HTERT RPE-1 (cell line): ENCODE data around the gene STXBP2.
"Not testable (repeated sequence)": the region's sequence is repeated elsewhere in the genome, so short reads cannot be mapped to it uniquely, and the experiment has no call there.

ENCODE experiments used
- in situ Hi-C: fragments of 300-500 bp; cut with MboI; formaldehyde crosslinking; loops from 4 replicates; pipeline ENCODE4 v1.14.3; 2020; ENCODE audit warnings: low sequenced_read_pairs

The STXBP2 gene

DNA sequence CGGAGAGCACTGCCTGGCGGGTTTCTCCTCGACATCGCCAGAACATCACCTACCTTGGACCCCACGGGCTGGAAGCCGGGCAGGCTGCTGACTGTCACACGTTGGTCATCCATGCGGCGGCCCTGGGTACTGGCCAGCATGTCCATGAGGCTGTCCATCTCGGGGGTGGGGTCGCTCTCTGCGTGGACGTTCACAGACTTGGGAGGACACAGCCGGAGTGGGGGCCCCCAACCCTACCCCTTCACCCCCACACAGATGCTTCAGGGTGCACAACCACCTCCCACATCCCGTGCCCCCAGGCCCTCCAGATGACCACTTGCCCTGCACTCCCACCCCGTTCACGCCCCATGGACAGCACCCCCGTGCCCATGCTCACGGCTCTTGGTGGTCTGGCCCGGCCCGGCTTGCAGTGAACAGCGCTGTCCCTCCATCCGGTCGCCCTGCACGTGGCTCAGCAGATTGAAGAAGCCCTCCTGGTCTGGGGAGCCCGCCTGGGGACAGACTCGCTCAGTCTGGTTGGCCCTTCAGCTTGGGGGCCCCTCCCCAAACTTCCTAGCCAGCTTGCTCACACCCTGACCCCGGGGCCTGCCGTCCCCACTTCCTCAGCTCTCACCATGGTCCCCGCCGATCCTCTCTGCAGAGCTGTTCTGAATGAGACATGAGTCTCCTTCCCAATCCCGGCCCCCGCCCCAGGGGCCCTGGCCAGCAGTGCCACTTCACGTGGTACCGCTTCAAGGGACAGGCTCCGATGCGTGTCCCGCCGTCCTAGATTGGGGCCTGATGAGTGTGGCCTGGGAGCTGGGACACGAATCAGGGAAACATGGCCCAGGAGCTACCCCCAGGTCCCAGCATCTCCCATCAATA lies 4.3 kb upstream of the STXBP2 start:
- in situ Hi-C loops, result no loop called here

DNA sequence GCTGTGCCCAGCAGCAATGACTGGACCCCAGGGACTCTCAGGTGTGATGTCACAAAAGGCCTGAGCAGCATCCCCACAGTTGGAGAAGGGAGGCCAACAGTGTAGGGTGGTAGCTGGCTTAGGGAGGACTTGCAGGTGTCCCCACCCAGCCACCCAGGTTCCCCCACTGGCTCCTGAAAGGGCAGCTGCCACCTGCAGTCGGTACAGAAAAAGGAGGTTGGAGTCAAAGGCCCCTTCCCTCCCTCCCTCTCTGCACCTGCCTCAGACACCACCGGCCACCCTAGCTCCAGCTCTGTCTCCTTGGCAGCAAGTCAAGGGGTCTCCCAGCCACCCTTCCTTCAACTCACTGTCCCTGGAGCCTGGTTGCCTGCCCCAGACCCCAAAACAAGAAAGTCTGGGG lies 3.2 kb upstream of the STXBP2 start, which contains the start of gene PCP2:
PCP2 (minus strand) TSS at position 22 of the 400 bp plus-strand sequence. CDS start 262 bp downstream, outside the sequence.
- in situ Hi-C loops, result no loop called here

DNA sequence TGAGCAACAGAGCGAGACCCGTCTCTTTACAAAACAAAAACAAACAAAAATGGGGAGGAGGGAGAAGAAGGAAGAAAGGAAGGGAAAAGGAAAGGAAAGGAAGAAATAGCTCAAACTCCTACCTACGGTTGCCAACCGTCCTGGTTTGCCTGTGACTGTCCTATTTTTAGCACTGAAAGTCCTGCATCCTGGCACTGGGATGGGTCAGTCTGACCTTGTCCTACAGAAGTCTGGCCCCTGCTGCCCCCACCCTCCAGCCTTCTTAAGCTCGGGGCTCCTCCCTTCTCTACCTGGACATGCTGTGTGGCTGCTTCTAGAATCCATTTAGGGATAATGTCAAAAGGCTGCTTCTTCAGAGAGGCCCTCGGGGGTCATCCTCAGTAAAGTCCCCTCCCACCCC lies 1.2 kb upstream of the STXBP2 start:
- in situ Hi-C loops, result no loop called here

DNA sequence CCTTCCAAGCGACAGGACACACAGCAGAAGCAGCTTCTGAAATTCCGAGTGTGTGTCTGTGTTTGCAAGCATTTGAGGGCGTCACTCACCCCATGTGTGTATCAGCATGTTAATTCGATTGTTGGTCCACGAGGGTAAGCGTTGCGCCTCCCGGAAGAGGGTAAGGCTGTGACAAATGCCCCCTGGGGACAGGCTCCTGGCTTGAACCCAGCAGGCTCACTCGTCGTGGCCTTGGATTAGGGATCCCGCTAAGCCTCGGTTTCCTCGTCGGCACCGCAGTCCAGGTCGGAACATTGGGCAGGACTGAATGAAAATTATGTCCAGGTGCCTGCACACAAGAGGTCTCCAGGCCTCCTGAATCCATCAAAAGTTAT lies 606 bp upstream of the STXBP2 start:
- in situ Hi-C loops, result no loop called here

DNA sequence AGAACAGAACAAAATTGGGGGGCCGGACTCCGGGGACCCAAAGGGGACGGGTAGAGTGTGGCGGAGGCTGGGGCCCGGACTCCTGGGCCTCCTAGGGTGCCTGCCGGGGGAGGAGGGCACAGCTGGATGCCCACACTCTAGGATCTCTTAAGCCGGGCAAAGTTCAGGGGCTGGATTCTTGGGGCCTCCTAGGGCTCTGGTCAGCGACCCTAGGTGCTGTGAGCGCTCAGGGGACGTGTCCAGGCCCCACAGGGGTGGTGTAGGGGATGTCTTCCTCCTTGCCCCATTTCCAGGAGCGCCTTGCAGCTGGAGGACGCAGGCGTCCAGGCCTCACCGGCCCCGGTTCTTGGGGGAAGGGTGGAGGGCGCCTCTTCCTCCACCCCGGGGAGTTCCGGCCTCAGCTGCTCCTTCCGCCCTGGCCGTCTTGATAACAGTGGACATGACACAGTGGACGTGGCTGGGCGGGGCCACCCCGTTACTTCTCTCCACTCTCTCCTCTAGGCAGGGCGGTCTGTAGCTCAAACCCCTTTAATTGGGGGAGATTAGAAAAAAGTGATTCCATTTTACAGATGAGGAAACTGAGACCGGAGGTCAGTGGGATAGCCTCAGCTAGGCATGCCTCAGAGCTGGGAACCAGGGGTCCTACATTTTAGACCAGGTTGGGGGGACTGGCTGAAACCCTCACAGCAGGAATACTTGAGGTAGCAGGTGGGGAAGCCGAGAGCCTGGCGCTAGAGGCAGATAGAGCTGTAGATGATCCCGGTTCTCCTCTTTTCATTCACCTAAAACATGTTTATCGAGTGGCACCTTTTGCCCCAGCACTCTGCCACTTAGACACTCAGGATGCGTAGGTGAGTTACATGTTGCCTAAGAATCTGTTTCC lies 705 bp downstream of the STXBP2 start:
- in situ Hi-C loops, result no loop called here

DNA sequence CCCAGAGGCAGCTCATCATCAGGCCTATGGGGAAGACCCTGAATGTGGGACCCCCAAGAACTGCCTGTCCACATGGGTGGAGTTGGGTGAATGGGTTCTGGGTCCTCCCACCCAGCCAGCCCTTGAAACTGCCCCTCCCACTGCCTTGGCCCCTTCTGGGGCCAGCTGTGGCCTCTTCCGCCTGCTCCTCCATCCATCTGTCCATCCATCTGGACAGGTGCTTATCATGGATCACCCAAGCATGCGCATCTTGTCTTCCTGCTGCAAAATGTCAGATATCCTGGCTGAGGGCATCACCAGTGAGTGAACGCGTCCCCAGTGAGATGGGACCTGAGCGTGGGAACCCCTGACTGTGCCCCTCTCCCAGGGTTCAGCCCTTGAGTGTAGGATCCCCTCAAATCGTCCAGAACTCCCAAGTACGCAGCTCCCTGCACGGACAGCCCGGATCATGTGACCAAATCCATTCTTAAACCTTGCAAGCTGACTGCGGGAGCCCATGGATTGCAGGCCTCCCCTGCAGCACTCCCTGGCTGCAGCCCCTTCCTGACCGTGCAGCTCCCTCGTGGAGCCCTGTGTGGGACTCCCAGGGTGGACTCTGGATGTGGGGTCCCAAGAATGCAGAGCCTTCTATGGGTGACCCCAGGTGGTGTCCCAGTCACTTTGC lies 2.0 kb downstream of the STXBP2 start:
- in situ Hi-C loops, result no loop called here

DNA sequence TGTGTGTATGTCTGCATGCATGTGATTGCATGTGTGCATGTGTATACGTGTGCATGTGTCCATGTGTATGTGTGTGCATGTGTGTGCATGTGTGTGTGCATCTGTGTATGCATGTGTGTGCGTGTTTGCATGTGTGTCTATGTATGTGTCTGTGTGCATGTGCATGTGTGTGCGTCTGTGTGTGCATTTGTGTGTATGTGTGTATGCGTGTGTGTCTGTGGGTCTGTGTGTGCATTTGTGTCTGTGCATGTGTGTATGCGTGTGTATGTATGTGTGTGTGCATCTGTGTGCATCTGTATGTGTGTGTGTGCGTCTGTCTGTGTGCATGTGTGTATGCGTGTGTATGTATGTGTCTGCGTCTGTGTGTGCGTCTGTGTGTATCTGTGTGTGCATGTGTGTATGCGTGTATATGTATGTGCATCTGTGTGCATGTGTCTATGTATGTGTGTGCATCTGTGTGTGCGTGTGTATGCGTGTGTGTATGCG lies 3.0 kb downstream of the STXBP2 start:
- in situ Hi-C loops, result no loop called here

DNA sequence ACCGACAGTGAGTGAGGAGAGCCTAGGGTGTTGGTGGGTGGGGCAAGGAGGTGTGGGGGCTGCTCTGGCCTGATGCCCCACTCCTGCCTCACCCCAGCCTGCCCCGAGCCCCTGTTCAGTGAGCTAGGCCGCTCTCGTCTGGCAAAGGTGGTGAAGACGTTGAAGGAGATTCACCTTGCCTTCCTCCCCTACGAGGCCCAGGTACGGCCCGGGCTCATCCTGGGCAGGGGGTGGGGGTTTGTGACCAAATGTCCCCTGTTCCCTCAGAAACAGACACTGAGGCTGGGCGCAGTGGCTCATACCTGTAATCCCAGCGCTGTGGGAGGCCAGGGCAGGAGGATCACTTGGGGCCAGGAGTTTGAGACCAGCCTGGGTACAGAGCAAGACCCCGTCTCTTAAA lies 3.9 kb downstream of the STXBP2 start:
- in situ Hi-C loops, result no loop called here

DNA sequence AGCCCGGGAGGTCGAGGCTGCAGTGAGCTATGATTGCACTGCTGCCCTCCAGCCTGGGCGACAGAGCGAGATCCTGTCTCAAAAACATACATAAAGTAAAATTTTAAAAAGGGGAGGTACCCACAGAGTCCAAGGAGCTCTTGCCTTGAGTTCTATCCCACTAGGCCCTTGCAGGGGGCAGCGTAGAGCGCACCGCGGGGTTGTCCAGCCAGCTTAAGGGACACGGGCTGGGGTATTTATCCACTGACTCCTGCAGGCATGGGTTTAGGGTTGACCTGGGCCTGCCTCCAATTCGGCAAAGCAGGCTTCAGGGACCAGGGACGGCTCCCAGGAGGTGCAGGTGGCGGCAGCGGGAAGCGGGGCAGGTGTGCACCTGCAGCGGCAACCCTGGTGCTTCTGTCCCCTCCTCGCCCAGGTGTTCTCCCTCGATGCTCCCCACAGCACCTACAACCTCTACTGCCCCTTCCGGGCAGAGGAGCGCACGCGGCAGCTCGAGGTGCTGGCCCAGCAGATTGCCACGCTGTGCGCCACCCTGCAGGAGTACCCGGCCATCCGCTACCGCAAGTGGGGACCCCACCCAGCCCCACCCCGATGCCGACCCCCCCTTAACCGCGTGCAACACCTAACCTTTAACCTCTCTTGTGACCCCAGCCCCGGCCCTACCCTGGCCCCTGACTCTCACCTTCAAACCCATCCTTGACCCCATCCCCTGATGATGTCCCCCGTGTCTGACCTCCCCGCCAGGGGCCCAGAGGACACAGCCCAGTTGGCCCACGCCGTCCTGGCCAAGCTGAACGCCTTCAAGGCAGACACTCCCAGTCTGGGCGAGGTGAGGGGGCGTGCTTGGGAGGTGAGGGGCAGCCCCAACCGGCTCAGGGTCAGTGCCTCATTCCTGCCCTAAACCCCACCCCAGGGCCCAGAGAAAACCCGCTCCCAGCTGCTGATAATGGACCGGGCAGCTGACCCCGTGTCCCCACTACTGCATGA lies 4.7 kb downstream of the STXBP2 start:
- in situ Hi-C loops, result no loop called here

DNA sequence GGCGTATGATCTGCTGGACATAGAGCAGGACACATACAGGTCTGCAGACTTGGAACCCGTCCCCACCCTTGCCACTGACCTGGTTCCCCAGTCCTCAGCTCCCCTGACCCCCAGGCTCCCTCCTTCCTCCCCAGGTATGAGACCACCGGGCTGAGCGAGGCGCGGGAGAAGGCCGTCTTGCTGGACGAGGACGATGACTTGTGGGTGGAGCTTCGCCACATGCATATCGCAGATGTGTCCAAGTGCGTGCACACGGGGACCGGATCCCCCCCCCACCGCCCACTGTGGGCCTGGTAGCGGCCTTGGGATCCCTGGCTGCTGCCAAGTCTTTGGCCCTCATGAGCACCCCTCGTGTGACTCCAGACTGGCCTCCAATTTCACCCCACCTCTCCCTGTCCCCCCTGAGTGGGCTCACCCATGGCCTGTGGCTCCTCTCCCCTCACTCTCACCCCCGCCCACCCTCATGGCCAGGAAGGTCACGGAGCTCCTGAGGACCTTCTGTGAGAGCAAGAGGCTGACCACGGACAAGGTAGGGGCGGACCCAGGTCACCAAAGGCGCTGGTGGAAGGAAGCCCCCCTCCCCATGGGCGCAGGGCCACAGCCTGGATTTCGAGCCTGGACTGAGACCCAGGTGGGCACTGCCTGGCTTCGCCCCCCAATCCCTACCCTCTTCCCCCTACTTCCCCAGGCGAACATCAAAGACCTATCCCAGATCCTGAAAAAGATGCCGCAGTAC lies 5.6 kb downstream of the STXBP2 start:
- in situ Hi-C loops, result no loop called here

DNA sequence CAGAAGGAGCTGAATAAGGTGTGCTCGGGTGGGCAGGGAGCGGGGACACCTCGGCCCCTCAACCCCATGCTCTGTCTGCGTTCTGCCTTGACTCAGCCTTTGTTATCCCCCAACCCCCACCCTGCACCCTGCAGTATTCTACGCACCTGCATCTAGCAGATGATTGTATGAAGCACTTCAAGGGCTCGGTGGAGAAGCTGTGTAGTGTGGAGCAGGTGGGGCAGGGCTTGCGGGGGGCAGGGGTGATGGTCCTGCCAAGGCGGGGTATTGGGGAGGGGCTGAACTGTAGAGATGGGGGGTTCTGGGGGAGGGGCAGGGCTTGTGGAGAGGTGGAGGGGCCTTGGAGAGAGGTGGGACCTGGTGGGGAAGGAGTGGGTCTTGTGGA lies 6.1 kb downstream of the STXBP2 start:
- in situ Hi-C loops, result no loop called here

DNA sequence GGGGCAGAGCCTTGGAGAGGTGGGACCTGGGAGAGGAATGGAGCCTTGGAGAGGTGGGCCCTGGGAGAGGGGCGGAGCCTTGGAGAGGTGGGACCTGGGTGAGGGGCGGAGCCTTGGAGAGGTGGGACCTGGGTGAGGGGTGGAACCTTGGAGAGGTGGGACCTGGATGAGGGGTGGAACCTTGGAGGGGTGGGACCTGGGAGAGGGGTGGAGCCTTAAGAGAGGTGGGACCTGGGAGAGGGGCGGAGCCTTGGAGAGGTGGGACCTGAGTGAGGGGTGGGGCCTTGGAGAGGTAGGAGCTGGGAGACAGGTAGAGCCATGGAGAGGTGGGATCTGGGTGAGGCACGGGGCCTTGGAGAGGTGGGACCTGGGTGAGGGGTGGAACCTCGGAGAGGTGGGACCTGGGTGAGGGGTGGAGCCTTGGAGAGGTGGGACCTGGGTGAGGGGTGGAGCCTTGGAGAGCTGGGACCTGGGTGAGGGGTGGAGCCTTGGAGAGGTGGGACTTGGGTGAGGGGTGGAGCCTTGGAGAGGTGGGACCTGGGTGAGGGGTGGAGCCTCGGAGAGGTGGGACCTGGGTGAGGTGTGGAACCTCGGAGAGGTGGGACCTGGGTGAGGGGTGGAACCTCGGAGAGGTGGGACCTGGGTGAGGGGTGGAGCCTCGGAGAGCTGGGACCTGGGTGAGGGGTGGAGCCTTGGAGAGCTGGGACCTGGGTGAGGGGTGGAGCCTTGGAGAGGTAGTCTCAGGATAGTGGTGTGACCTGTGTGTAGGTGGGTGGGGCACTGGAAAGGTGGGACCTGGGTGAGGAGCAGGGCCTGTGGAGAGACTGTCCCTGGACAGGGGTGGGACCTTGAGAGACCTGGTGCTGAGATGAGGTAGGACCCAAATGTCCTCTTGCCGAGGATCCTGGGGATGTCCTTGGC lies 7.0 kb downstream of the STXBP2 start:
- in situ Hi-C loops, result not testable (repeated sequence)

DNA sequence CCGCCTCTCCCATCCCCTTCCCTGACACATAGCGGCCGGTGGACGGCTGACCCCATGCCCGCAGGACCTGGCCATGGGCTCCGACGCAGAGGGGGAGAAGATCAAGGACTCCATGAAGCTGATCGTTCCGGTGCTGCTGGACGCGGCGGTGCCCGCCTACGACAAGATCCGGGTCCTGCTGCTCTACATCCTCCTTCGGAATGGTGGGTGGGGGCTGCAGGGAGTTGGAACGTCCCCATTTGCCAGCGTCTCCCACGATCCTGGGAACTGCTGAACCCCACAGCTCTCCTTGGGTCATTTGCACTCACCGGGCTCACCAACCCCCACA lies 7.6 kb downstream of the STXBP2 start:
- in situ Hi-C loops, result no loop called here

DNA sequence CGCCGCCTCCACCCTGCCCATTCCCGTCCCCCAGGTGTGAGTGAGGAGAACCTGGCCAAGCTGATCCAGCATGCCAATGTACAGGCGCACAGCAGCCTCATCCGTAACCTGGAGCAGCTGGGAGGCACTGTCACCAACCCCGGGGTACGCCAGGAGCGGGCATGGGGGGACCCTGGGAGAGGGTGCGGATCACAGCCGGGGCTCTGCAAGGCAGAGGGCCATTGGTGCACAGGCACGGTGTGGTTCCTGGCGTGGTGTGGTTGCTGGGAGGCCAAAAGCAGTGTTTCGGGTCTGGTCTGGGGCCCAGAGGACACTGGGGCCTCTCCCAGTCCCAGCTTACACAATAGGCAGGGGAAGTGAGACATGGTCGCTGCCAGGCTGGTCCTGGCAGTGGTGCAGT lies 8.3 kb downstream of the STXBP2 start:
- in situ Hi-C loops, result no loop called here

DNA sequence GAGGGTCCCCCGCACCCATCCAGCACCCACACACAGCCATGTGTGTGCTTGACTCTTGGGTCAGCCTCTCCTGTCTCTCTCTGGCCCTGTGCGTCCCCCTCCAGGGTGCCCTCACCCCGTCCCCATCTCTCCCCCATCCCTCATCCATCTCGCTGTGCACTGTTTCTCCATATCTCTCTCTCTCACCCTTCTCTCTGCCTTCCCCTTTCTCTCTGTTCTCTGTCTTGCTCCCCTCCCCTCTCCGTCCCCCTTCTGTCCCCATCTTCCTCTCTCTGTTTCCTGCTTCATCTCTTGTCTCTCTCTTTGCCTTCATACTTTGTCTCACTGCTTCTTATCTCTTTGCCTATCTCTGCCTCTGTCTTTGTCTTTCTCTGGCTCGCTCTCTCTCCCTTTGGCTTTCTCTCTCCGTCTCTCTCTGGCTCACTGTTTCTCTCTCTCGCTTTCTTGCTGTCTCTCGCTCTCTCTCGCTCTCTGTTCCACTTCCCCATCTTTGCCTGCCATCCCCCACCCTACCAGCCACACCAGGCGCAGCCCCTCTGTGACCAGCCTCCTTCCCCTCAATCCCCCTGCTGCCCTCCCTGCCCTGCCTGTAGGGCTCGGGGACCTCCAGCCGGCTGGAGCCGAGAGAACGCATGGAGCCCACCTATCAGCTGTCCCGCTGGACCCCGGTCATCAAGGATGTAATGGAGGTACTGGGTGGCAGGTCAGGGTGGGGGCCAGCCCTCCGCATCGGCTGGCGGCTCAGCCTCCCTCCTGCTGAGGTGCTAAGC lies 8.9 kb downstream of the STXBP2 start:
- in situ Hi-C loops, result no loop called here

DNA sequence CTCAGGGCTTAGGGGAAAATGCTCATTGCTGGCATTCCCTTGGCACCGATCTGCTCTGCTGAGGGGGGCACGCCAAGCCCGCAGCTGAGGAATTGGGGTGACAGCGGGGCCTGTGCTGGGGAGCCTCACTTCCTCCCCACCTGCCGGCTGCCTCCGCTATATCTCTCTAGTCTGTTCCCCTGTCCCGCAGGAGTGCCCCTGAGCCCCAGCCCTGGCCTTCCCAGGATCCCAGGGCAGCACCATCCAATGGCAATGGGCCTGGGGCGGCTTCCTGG lies 9.5 kb downstream of the STXBP2 start:
- in situ Hi-C loops, result no loop called here

DNA sequence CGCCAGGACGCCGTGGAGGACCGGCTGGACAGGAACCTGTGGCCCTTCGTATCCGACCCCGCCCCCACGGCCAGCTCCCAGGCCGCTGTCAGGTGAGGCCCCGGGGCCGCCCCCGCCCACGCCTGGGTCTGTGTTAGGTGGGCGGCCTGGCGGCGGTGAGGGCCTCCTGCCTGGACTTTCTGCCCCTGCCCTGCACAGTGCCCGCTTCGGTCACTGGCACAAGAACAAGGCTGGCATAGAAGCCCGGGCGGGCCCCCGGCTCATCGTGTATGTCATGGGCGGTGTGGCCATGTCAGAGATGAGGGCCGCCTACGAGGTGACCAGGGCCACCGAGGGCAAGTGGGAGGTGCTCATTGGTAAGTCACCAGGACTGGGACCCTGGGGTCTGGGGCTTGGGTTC lies 10.2 kb downstream of the STXBP2 start:
- in situ Hi-C loops, result no loop called here
